ENCODE results near the gene SLC6A15. TPM values are rescaled to one million over a fixed set of nuclear protein-coding genes. Genes with fewer than 3 reads are reported as not detected.

The SLC6A15 gene
- total and polyA plus RNA-seq, 2 donors (not counting 1 experiment from before 2014, with no cell fraction given): 0.39 TPM; not detected in 1

DNA sequence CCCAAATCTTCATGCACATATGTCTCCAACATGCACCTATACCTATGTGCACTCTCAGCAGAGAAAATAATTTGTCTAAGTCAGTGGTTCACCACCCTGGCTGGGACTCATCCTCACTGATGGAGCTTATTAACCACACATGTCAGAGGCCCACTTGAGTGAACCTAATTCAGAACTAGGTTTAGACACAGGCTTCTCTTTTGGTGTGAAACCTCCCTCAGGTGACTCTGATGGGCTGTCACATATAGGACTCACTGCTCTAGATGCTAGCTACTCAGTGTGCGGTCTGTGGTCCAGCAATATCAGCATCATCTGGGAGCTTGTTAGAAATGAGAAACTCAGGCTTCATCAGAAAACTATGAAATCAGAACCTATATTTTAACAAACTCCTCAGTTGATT is 85.7 kb downstream of the SLC6A15 start:
- no peaks in the 10 kb centered on the region for H3K9me3 Mint-ChIP-seq (ENCODE audit: insufficient read depth)
- no peaks in the 10 kb centered on the region for H3K4me1 Mint-ChIP-seq
- intact Hi-C loops (cut with micrococcal nuclease): no loop called here
- Histone ChIP-seq H3K36me3 (replicated peaks in 1 of 2; ENCODE audit: control extremely low read depth in 1 of 2, control insufficient read depth in 1 of 2, extremely low read depth in 1 of 2, insufficient read depth in 2 of 2, low read length in 1 of 2) (no peaks in the 10 kb centered on the region), H3K9ac (ENCODE audit: low read length) (no peak overlapping the region), H3K27ac (ENCODE audit: low read length in 2 of 2) (no peak overlapping the region), H3K27me3 (replicated peaks in 1 of 4; ENCODE audit: control extremely low read depth in 1 of 4, control insufficient read depth in 3 of 4, insufficient read depth in 4 of 4, low read length in 3 of 4) (no peaks in the 10 kb centered on the region), H3K4me1 (ENCODE audit: control insufficient read depth in 2 of 2, insufficient read depth in 2 of 2, low read length in 2 of 2) (no peaks in the 10 kb centered on the region), H2AFZ (ENCODE audit: insufficient read depth, low read depth, low read length, poor library complexity, severe bottlenecking) (no peak overlapping the region), H3K9me3 (ENCODE audit: control extremely low read depth in 1 of 3, control insufficient read depth in 2 of 3, insufficient read depth in 1 of 3, low read length in 2 of 3) (no peaks in the 10 kb centered on the region), H3K4me2 (replicated peaks; ENCODE audit: low read depth, low read length, poor library complexity, severe bottlenecking) (no peak overlapping the region), H4K20me1 (ENCODE audit: control insufficient read depth, insufficient read depth, low read length, poor library complexity, severe bottlenecking) (no peaks in the 10 kb centered on the region), H3K79me2 (ENCODE audit: control insufficient read depth, insufficient read depth, low read length) (no peaks in the 10 kb centered on the region), H3K4me3 (ENCODE audit: control extremely low read depth in 1 of 5, extremely low read depth in 1 of 5, insufficient read depth in 1 of 5, low read depth in 2 of 5, low read length in 4 of 5) (no peak overlapping the region)
- no peak overlapping the region for H3K4me3 Mint-ChIP-seq
- POLR2A ChIA-PET: no interaction called here
- DNase-seq (no peak), ATAC-seq (ENCODE audit: low read depth) (no peak)
- no peaks in the 10 kb centered on the region for H3K27me3 Mint-ChIP-seq
- 100% methylated on average over 1 of the region's 1 CpG for WGBS (ENCODE audit: insufficient coverage)
- H3K27ac Mint-ChIP-seq: no peak overlapping the region
- CTCF ChIA-PET: no interaction called here
- TF ChIP-seq, protein P1, sequence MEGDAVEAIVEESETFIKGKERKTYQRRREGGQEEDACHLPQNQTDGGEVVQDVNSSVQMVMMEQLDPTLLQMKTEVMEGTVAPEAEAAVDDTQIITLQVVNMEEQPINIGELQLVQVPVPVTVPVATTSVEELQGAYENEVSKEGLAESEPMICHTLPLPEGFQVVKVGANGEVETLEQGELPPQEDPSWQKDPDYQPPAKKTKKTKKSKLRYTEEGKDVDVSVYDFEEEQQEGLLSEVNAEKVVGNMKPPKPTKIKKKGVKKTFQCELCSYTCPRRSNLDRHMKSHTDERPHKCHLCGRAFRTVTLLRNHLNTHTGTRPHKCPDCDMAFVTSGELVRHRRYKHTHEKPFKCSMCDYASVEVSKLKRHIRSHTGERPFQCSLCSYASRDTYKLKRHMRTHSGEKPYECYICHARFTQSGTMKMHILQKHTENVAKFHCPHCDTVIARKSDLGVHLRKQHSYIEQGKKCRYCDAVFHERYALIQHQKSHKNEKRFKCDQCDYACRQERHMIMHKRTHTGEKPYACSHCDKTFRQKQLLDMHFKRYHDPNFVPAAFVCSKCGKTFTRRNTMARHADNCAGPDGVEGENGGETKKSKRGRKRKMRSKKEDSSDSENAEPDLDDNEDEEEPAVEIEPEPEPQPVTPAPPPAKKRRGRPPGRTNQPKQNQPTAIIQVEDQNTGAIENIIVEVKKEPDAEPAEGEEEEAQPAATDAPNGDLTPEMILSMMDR (IDR thresholded peaks at IDR 0.05): no peak
- no peak for TF ChIP-seq EZH2 (IDR thresholded peaks at IDR 0.05; ENCODE audit: borderline replicate concordance, insufficient read depth, low read depth, low read length, poor library complexity, severe bottlenecking)

DNA sequence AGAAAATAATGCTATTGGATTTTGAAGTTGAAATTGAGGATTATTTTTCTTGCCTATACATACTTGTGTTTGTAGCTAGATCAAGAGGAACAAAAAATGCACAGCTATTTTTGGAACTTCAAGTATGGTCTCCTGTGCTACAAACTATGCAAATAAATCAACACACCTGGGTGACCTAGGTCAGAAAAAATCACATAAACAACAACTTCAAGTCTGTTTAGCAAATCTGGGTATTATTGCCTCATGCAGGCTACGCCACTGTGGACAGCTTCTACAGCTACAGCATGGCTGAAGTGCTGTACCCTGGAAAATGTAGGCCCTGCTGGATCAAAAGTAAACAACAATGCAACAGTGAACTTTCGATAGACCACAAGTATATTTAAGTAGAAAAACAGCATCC is 87.5 kb downstream of the SLC6A15 start:
- POLR2A ChIA-PET: no interaction called here
- H4K20me1 ChIP-seq (ENCODE audit: control insufficient read depth, insufficient read depth, low read length, poor library complexity, severe bottlenecking): no peaks in the 10 kb centered on the region
- H3K9me3 Mint-ChIP-seq (ENCODE audit: insufficient read depth): no peaks in the 10 kb centered on the region
- DNase-seq: no peak
- no peaks in the 10 kb centered on the region for H3K27me3 Mint-ChIP-seq
- H3K79me2 ChIP-seq (ENCODE audit: control insufficient read depth, insufficient read depth, low read length): no peaks in the 10 kb centered on the region
- H3K27me3 ChIP-seq (replicated peaks in 1 of 4; ENCODE audit: control extremely low read depth in 1 of 4, control insufficient read depth in 3 of 4, insufficient read depth in 4 of 4, low read length in 3 of 4): no peaks in the 10 kb centered on the region
- H3K27ac Mint-ChIP-seq: no peak overlapping the region
- no peaks in the 10 kb centered on the region for H3K9me3 ChIP-seq (ENCODE audit: control extremely low read depth in 1 of 3, control insufficient read depth in 2 of 3, insufficient read depth in 1 of 3, low read length in 2 of 3)
- no peak overlapping the region for H3K27ac ChIP-seq (ENCODE audit: low read length in 2 of 2)
- no peak overlapping the region for H2AFZ ChIP-seq (ENCODE audit: insufficient read depth, low read depth, low read length, poor library complexity, severe bottlenecking)
- no peaks in the 10 kb centered on the region for H3K4me1 Mint-ChIP-seq
- H3K9ac ChIP-seq (ENCODE audit: low read length): no peak overlapping the region
- CTCF ChIA-PET: no interaction called here
- TF ChIP-seq EZH2 (IDR thresholded peaks at IDR 0.05; ENCODE audit: borderline replicate concordance, insufficient read depth, low read depth, low read length, poor library complexity, severe bottlenecking): no peak
- TF ChIP-seq, protein P1 (IDR thresholded peaks at IDR 0.05): no peak
- H3K36me3 ChIP-seq (replicated peaks in 1 of 2; ENCODE audit: control extremely low read depth in 1 of 2, control insufficient read depth in 1 of 2, extremely low read depth in 1 of 2, insufficient read depth in 2 of 2, low read length in 1 of 2): no peaks in the 10 kb centered on the region
- H3K4me3 ChIP-seq (ENCODE audit: control extremely low read depth in 1 of 5, extremely low read depth in 1 of 5, insufficient read depth in 1 of 5, low read depth in 2 of 5, low read length in 4 of 5): no peak overlapping the region
- intact Hi-C loops (cut with micrococcal nuclease): no loop called here
- WGBS (ENCODE audit: insufficient coverage): 60% methylated on average over 1 of the region's 2 CpGs
- H3K4me2 ChIP-seq (replicated peaks; ENCODE audit: low read depth, low read length, poor library complexity, severe bottlenecking): no peak overlapping the region
- no peak overlapping the region for H3K4me3 Mint-ChIP-seq
- ATAC-seq (ENCODE audit: low read depth): no peak
- no peaks in the 10 kb centered on the region for H3K4me1 ChIP-seq (ENCODE audit: control insufficient read depth in 2 of 2, insufficient read depth in 2 of 2, low read length in 2 of 2)

All from B cell (primary cell).